Stomach (tissue), 4 donors: Measurements from ENCODE around the gene PRKD1.

ENCODE experiments used
- EP300 ChIP-seq: sonication (generic); formaldehyde crosslinking; IDR thresholded peaks from one replicate; pipeline ENCODE4 v1.6.1; 2017; ENCODE audit warnings: antibody characterized with exemption
- POLR2A ChIP-seq, 4 donors: fragments of 450-650 bp; IDR thresholded peaks; one replicate each; pipeline ENCODE4 v1.6.1; 2016; ENCODE audit warnings: antibody characterized with exemption in 4 of 4, control low read depth in 2 of 4, mild to moderate bottlenecking in 1 of 4, moderate library complexity in 1 of 4
- TF ChIP-seq, protein P1 (sequence below), 7 experiments: fragments of 450-650 bp in 4 of 7; fragments of 200-600 bp in 3 of 7; sonication (generic) in 3 of 7; IDR thresholded peaks; one replicate each; pipeline ENCODE4 v1.5.1; 2016 to 2019; ENCODE audit warnings: antibody characterized with exemption in 7 of 7, control low read depth in 2 of 7, mild to moderate bottlenecking in 1 of 7

DNA sequence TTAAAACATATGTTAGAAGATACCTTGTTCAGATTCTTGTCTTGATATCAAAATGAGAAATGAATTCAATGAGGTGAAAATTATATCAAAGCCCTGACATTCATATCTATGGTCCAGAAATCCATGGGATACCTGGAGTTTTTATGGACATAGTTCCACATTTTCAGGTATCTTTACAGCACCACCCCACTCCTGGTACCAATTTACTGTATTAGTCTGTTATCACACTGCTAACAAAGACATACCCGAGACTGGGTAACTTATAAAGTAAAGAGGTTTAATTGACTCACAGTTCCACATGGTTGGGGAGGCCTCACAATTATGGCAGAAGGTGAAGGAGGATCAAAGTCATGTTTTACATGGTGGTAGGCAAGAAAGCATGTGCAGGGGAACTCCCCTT, 361.5 kb downstream of the PRKD1 start:
- TF ChIP-seq, protein P1, sequence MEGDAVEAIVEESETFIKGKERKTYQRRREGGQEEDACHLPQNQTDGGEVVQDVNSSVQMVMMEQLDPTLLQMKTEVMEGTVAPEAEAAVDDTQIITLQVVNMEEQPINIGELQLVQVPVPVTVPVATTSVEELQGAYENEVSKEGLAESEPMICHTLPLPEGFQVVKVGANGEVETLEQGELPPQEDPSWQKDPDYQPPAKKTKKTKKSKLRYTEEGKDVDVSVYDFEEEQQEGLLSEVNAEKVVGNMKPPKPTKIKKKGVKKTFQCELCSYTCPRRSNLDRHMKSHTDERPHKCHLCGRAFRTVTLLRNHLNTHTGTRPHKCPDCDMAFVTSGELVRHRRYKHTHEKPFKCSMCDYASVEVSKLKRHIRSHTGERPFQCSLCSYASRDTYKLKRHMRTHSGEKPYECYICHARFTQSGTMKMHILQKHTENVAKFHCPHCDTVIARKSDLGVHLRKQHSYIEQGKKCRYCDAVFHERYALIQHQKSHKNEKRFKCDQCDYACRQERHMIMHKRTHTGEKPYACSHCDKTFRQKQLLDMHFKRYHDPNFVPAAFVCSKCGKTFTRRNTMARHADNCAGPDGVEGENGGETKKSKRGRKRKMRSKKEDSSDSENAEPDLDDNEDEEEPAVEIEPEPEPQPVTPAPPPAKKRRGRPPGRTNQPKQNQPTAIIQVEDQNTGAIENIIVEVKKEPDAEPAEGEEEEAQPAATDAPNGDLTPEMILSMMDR (IDR thresholded peaks at IDR 0.05) = no peak
- no peak for TF ChIP-seq POLR2A (IDR thresholded peaks at IDR 0.05)
- no peak for TF ChIP-seq EP300
